Measurements from ENCODE around the gene IFFO2. TPM values are rescaled to one million over a fixed set of nuclear protein-coding genes. Genes with fewer than 3 reads are reported as not detected.
A peak's percentile ranks its signal among the peaks of the same experiment; 100 is the strongest.

Gene IFFO2
- total and polyA plus RNA-seq, 4 donors = 6.6 to 19.7 (median 13.5) TPM

GRCh38 chr1:18931730-18932129, 24.7 kb downstream of the IFFO2 start:
- peaks cover 13% of the 10 kb centered on the region for H3K36me3 ChIP-seq (ENCODE audit: control insufficient read depth, insufficient read depth, low read length)
- H3K27ac ChIP-seq (ENCODE audit: low read depth, low read length) = no peak overlapping the region
- DNase-seq (ENCODE audit: low read depth in 4 of 6, low spot score in 6 of 6) = no peak
- 64% methylated on average over 10 of the region's 10 CpGs for WGBS (ENCODE audit: insufficient coverage)
- no peaks in the 10 kb centered on the region for H3K27me3 ChIP-seq (ENCODE audit: control insufficient read depth, insufficient read depth, low read length)
- H3K9me3 ChIP-seq (ENCODE audit: control insufficient read depth, insufficient read depth, low read length) = no peaks in the 10 kb centered on the region
- H3K4me3 ChIP-seq (ENCODE audit: low read depth, low read length) = no peak overlapping the region
- H3K4me1 ChIP-seq (ENCODE audit: control insufficient read depth, insufficient read depth, low read length) = peaks cover 78% of the 10 kb centered on the region

- H3K4me3 ChIP-seq (ENCODE audit: low read depth, low read length) = no peak overlapping the region
- no peaks in the 10 kb centered on the region for H3K9me3 ChIP-seq (ENCODE audit: control insufficient read depth, insufficient read depth, low read length)
- 93% methylated on average over 4 of the region's 7 CpGs for WGBS (ENCODE audit: insufficient coverage)
- H3K4me1 ChIP-seq (ENCODE audit: control insufficient read depth, insufficient read depth, low read length) = peaks cover 75% of the 10 kb centered on the region
- H3K36me3 ChIP-seq (ENCODE audit: control insufficient read depth, insufficient read depth, low read length) = peaks cover 16% of the 10 kb centered on the region
- H3K27ac ChIP-seq (ENCODE audit: low read depth, low read length) = no peak overlapping the region
- H3K27me3 ChIP-seq (ENCODE audit: control insufficient read depth, insufficient read depth, low read length) = no peaks in the 10 kb centered on the region
- no peak for DNase-seq (ENCODE audit: low read depth in 4 of 6, low spot score in 6 of 6)
Observed at GRCh38 chr1:18929686-18930085, 26.8 kb downstream of the IFFO2 start.

GRCh38 chr1:18928985-18929384, 27.5 kb downstream of the IFFO2 start:
- no peak overlapping the region for H3K27ac ChIP-seq (ENCODE audit: low read depth, low read length)
- 87% methylated on average over 3 of the region's 6 CpGs for WGBS (ENCODE audit: insufficient coverage)
- no peak for DNase-seq (ENCODE audit: low read depth in 4 of 6, low spot score in 6 of 6)
- H3K4me3 ChIP-seq (ENCODE audit: low read depth, low read length) = no peak overlapping the region
- no peaks in the 10 kb centered on the region for H3K27me3 ChIP-seq (ENCODE audit: control insufficient read depth, insufficient read depth, low read length)
- no peaks in the 10 kb centered on the region for H3K9me3 ChIP-seq (ENCODE audit: control insufficient read depth, insufficient read depth, low read length)
- H3K4me1 ChIP-seq (ENCODE audit: control insufficient read depth, insufficient read depth, low read length) = peaks cover 78% of the 10 kb centered on the region
- H3K36me3 ChIP-seq (ENCODE audit: control insufficient read depth, insufficient read depth, low read length) = peaks cover 16% of the 10 kb centered on the region

- Histone ChIP-seq H3K9me3 (ENCODE audit: control insufficient read depth, insufficient read depth, low read length) (no peaks in the 10 kb centered on the region), H3K4me1 (ENCODE audit: control insufficient read depth, insufficient read depth, low read length) (peaks cover 79% of the 10 kb centered on the region), H3K4me3 (ENCODE audit: low read depth, low read length) (no peak overlapping the region), H3K36me3 (ENCODE audit: control insufficient read depth, insufficient read depth, low read length) (peaks cover 16% of the 10 kb centered on the region), H3K27me3 (ENCODE audit: control insufficient read depth, insufficient read depth, low read length) (no peaks in the 10 kb centered on the region), H3K27ac (ENCODE audit: low read depth, low read length) (no peak overlapping the region)
- 59% methylated on average over 7 of the region's 8 CpGs for WGBS (ENCODE audit: insufficient coverage)
- DNase-seq (ENCODE audit: low read depth in 4 of 6, low spot score in 6 of 6) = peak in 1 of 6 donors; percentile 56
Observed at GRCh38 chr1:18928406-18928805, 28.1 kb downstream of the IFFO2 start.

GRCh38 chr1:18927654-18928272, 28.7 kb downstream of the IFFO2 start:
- no peaks in the 10 kb centered on the region for H3K27me3 ChIP-seq (ENCODE audit: control insufficient read depth, insufficient read depth, low read length)
- DNase-seq (ENCODE audit: low read depth in 4 of 6, low spot score in 6 of 6) = no peak
- peaks cover 79% of the 10 kb centered on the region for H3K4me1 ChIP-seq (ENCODE audit: control insufficient read depth, insufficient read depth, low read length)
- H3K4me3 ChIP-seq (ENCODE audit: low read depth, low read length) = no peak overlapping the region
- WGBS (ENCODE audit: insufficient coverage) = 21% methylated on average over 6 of the region's 12 CpGs
- peaks cover 19% of the 10 kb centered on the region for H3K36me3 ChIP-seq (ENCODE audit: control insufficient read depth, insufficient read depth, low read length)
- no peaks in the 10 kb centered on the region for H3K9me3 ChIP-seq (ENCODE audit: control insufficient read depth, insufficient read depth, low read length)
- H3K27ac ChIP-seq (ENCODE audit: low read depth, low read length) = no peak overlapping the region

GRCh38 chr1:18927082-18927653, 29.3 kb downstream of the IFFO2 start:
- Histone ChIP-seq H3K36me3 (ENCODE audit: control insufficient read depth, insufficient read depth, low read length) (peaks cover 20% of the 10 kb centered on the region), H3K4me1 (ENCODE audit: control insufficient read depth, insufficient read depth, low read length) (peaks cover 79% of the 10 kb centered on the region), H3K9me3 (ENCODE audit: control insufficient read depth, insufficient read depth, low read length) (no peaks in the 10 kb centered on the region), H3K27me3 (ENCODE audit: control insufficient read depth, insufficient read depth, low read length) (no peaks in the 10 kb centered on the region), H3K4me3 (ENCODE audit: low read depth, low read length) (no peak overlapping the region), H3K27ac (ENCODE audit: low read depth, low read length) (no peak overlapping the region)
- DNase-seq (ENCODE audit: low read depth in 4 of 6, low spot score in 6 of 6) = no peak
- 90% methylated on average over 15 of the region's 16 CpGs for WGBS (ENCODE audit: insufficient coverage)

- Histone ChIP-seq H3K36me3 (ENCODE audit: control insufficient read depth, insufficient read depth, low read length) (peaks cover 20% of the 10 kb centered on the region), H3K27ac (ENCODE audit: low read depth, low read length) (no peak overlapping the region), H3K4me1 (ENCODE audit: control insufficient read depth, insufficient read depth, low read length) (peaks cover 78% of the 10 kb centered on the region), H3K4me3 (ENCODE audit: low read depth, low read length) (no peak overlapping the region), H3K27me3 (ENCODE audit: control insufficient read depth, insufficient read depth, low read length) (no peaks in the 10 kb centered on the region), H3K9me3 (ENCODE audit: control insufficient read depth, insufficient read depth, low read length) (no peaks in the 10 kb centered on the region)
- DNase-seq (ENCODE audit: low read depth in 4 of 6, low spot score in 6 of 6) = no peak
- WGBS (ENCODE audit: insufficient coverage) = 73% methylated on average over 9 of the region's 13 CpGs
Observed at GRCh38 chr1:18926315-18927081, 30.0 kb downstream of the IFFO2 start.

- WGBS (ENCODE audit: insufficient coverage) = 97% methylated on average over 9 of the region's 9 CpGs
- Histone ChIP-seq H3K36me3 (ENCODE audit: control insufficient read depth, insufficient read depth, low read length) (peaks cover 28% of the 10 kb centered on the region), H3K4me3 (ENCODE audit: low read depth, low read length) (no peak overlapping the region), H3K4me1 (ENCODE audit: control insufficient read depth, insufficient read depth, low read length) (peaks cover 78% of the 10 kb centered on the region), H3K9me3 (ENCODE audit: control insufficient read depth, insufficient read depth, low read length) (no peaks in the 10 kb centered on the region), H3K27me3 (ENCODE audit: control insufficient read depth, insufficient read depth, low read length) (no peaks in the 10 kb centered on the region), H3K27ac (ENCODE audit: low read depth, low read length) (no peak overlapping the region)
- no peak for DNase-seq (ENCODE audit: low read depth in 4 of 6, low spot score in 6 of 6)
Observed at GRCh38 chr1:18925279-18925678, 31.2 kb downstream of the IFFO2 start.

GRCh38 chr1:18924221-18924691, 32.2 kb downstream of the IFFO2 start:
- Histone ChIP-seq H3K27ac (ENCODE audit: low read depth, low read length) (no peak overlapping the region), H3K36me3 (ENCODE audit: control insufficient read depth, insufficient read depth, low read length) (peaks cover 32% of the 10 kb centered on the region), H3K4me1 (ENCODE audit: control insufficient read depth, insufficient read depth, low read length) (peaks cover 73% of the 10 kb centered on the region), H3K4me3 (ENCODE audit: low read depth, low read length) (no peak overlapping the region), H3K27me3 (ENCODE audit: control insufficient read depth, insufficient read depth, low read length) (no peaks in the 10 kb centered on the region), H3K9me3 (ENCODE audit: control insufficient read depth, insufficient read depth, low read length) (no peaks in the 10 kb centered on the region)
- 71% methylated on average over 8 of the region's 11 CpGs for WGBS (ENCODE audit: insufficient coverage)
- no peak for DNase-seq (ENCODE audit: low read depth in 4 of 6, low spot score in 6 of 6)
